Fibroblast of lung (primary cell): Measurements from ENCODE around the gene RFESD. TPM values are rescaled to one million over a fixed set of nuclear protein-coding genes. Genes with fewer than 3 reads are reported as not detected.

Experiments
- DNase-seq, 2 donors: peaks; one replicate each; pipeline versions ENCODE4 v3.0.0 to v3.0.0-alpha.2; 2010; ENCODE audit warnings: low read depth in 2 of 2
- H2AFZ ChIP-seq: 2 replicates; pipeline ENCODE4 v1.5.1; 2012; ENCODE audit warnings: low read length, control low read depth, inconsistent platforms
- H3K27ac ChIP-seq: 2 replicates; pipeline ENCODE4 v1.5.1; 2011; ENCODE audit warnings: low read length, control low read depth; ENCODE audit not compliant: insufficient read depth
- H3K27me3 ChIP-seq: 2 replicates; pipeline ENCODE4 v1.5.1; 2011; ENCODE audit warnings: mild to moderate bottlenecking, low read length; ENCODE audit not compliant: control insufficient read depth, insufficient read depth
- H3K36me3 ChIP-seq: 2 replicates; pipeline ENCODE4 v1.5.1; 2011; ENCODE audit warnings: low read length; ENCODE audit not compliant: control insufficient read depth, insufficient read depth
- H3K4me1 ChIP-seq: 2 replicates; pipeline ENCODE4 v1.5.1; 2011; ENCODE audit warnings: low read length; ENCODE audit not compliant: control insufficient read depth, insufficient read depth; ENCODE audit errors: extremely low read depth
- H3K4me2 ChIP-seq: 2 replicates; pipeline ENCODE4 v1.5.1; 2011; ENCODE audit warnings: low read length, control low read depth; ENCODE audit not compliant: insufficient read depth; ENCODE audit errors: extremely low read depth
- H3K4me3 ChIP-seq, 4 experiments: fragments of 200-600 bp in 1 of 4; sonication (generic) in 1 of 4; replicated peaks in 1 of 4; 2 replicates each; pipeline ENCODE4 v1.5.1; 2011 to 2016; ENCODE audit warnings: low read length in 4 of 4, low read depth in 3 of 4, mild to moderate bottlenecking in 3 of 4, control low read depth in 2 of 4, inconsistent platforms in 1 of 4, mixed read lengths in 1 of 4; ENCODE audit not compliant: insufficient read depth in 1 of 4; ENCODE audit errors: control extremely low read depth in 1 of 4
- H3K79me2 ChIP-seq: 2 replicates; pipeline ENCODE4 v1.5.1; 2012; ENCODE audit warnings: mild to moderate bottlenecking, low read length, inconsistent platforms; ENCODE audit not compliant: control insufficient read depth, insufficient read depth
- H3K9ac ChIP-seq: 2 replicates; pipeline ENCODE4 v1.5.1; 2011; ENCODE audit warnings: mild to moderate bottlenecking, low read length, control low read depth; ENCODE audit not compliant: insufficient read depth
- H3K9me3 ChIP-seq: 2 replicates; pipeline ENCODE4 v1.5.1; 2012; ENCODE audit warnings: low read depth, low read length; ENCODE audit not compliant: control insufficient read depth, insufficient read depth
- H4K20me1 ChIP-seq: 2 replicates; pipeline ENCODE4 v1.5.1; 2011; ENCODE audit warnings: low read length; ENCODE audit not compliant: control insufficient read depth, insufficient read depth; ENCODE audit errors: extremely low read depth
- CTCF ChIP-seq, 2 donors: IDR thresholded peaks in 1 of 2; conservative IDR thresholded peaks in 1 of 2; 1 replicate in 1 of 2; 2 replicates in 1 of 2; pipeline ENCODE4 v1.5.1; 2011 to 2012; ENCODE audit warnings: low read length in 2 of 2, control low read depth in 1 of 2, inconsistent platforms in 1 of 2, low read depth in 1 of 2, mild to moderate bottlenecking in 1 of 2
- EZH2 ChIP-seq: IDR thresholded peaks from 2 replicates; pipeline ENCODE4 v1.5.1; 2012; ENCODE audit warnings: low read length, control low read depth, mild to moderate bottlenecking; ENCODE audit errors: missing control alignments
- polyA plus RNA-seq, 2 donors: library from polyadenylated mRNA; depleted of rRNA in 1 of 2; stranded (reverse) in 1 of 2; unstranded in 1 of 2; fragments of >200 nt; gene quantifications; 2 replicates each; pipeline ENCODE4 v1.2.1, GENCODE V29; 2011 to 2012; ENCODE audit warnings: missing spikeins in 1 of 2
- total RNA-seq: library from RNA; depleted of rRNA; stranded (reverse); fragments of >200 nt; gene quantifications from 2 replicates; pipeline ENCODE4 v1.2.1, GENCODE V29; 2014

RFESD gene
- total and polyA plus RNA-seq, 2 donors (not counting 1 experiment from before 2014, with no cell fraction given): 2.7 to 4.8 TPM

DNA sequence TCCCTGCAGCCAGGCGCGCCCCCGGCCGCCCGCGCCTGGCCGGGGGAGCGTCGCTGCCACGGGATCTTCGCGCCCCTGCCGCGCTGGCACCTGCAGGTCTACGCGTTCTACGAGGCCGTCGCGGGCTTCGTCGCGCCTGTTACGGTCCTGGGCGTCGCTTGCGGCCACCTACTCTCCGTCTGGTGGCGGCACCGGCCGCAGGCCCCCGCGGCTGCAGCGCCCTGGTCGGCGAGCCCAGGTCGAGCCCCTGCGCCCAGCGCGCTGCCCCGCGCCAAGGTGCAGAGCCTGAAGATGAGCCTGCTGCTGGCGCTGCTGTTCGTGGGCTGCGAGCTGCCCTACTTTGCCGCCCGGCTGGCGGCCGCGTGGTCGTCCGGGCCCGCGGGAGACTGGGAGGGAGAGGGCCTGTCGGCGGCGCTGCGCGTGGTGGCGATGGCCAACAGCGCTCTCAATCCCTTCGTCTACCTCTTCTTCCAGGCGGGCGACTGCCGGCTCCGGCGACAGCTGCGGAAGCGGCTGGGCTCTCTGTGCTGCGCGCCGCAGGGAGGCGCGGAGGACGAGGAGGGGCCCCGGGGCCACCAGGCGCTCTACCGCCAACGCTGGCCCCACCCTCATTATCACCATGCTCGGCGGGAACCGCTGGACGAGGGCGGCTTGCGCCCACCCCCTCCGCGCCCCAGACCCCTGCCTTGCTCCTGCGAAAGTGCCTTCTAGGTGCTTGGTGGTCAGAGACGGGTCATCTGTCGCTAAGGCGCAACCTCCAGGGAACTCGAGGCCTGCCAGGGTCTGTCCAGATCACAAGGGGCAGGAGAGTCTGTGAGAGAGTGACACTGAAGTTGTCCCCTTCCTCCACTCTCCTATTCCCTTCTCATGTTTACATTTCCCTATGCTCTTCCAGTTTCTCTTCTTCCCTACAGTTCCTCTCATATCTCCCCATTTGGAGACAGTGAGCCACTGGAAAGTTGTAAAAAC is 25.4 kb upstream of the RFESD start:
- H3K9ac ChIP-seq: peak overlapping the region; percentile 42
- H3K9me3 ChIP-seq: no peaks in the 10 kb centered on the region
- H3K4me2 ChIP-seq: peak overlapping the region; percentile 85
- H3K27me3 ChIP-seq: no peaks in the 10 kb centered on the region
- no peaks in the 10 kb centered on the region for H3K36me3 ChIP-seq
- peak overlapping the region; percentile 85 for H2AFZ ChIP-seq
- peak overlapping the region; percentile 16 to 52 (median 40) for H3K4me3 ChIP-seq
- DNase-seq: peak in 1 of 2 donors; percentile 30
- no peaks in the 10 kb centered on the region for H3K79me2 ChIP-seq
- H3K4me1 ChIP-seq: peaks cover 2% of the 10 kb centered on the region
- H3K27ac ChIP-seq: no peak overlapping the region
- no peak for TF ChIP-seq EZH2
- TF ChIP-seq CTCF (conservative IDR thresholded peaks at IDR 0.05 in 1 of 2, IDR thresholded peaks at IDR 0.05 in 1 of 2; ENCODE audit: low read depth in 1 of 2, low read length in 2 of 2): no peak
- no peaks in the 10 kb centered on the region for H4K20me1 ChIP-seq

- Histone ChIP-seq H2AFZ (no peak overlapping the region), H3K4me3 (peak overlapping the region in 1 of 4 experiments; percentile 35), H3K79me2 (no peaks in the 10 kb centered on the region), H4K20me1 (no peaks in the 10 kb centered on the region), H3K9ac (no peak overlapping the region), H3K4me1 (peaks cover 2% of the 10 kb centered on the region), H3K27me3 (no peaks in the 10 kb centered on the region), H3K27ac (no peak overlapping the region), H3K4me2 (peak overlapping the region; percentile 85), H3K9me3 (no peaks in the 10 kb centered on the region), H3K36me3 (no peaks in the 10 kb centered on the region)
- no peak for TF ChIP-seq CTCF (conservative IDR thresholded peaks at IDR 0.05 in 1 of 2, IDR thresholded peaks at IDR 0.05 in 1 of 2; ENCODE audit: low read depth in 1 of 2, low read length in 2 of 2)
- no peak for TF ChIP-seq EZH2
- DNase-seq: no peak
These were observed 24.5 kb upstream of the RFESD start for GRCh38 chr5:95621839-95622629.

DNA sequence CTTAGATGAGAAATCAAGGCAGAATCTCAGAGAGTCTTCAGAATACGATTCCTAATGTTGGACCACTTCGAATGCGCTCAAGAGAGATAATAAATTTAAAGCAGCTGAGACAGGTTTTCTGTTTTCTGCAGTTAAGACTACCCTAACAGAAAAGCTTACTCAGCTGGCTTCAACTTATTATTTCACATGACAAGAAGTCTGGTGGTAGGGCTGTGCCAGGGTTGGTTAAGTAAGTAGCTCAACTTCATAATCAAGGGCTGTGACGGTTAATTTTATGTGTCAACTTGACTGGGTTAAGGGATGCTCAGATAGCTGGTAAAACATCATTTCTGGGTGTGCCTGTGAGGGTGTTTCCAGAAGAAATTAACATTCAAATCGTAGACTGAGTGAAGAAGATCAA is 22.9 kb upstream of the RFESD start:
- Histone ChIP-seq H3K27me3 (no peaks in the 10 kb centered on the region), H3K4me3 (no peak overlapping the region), H3K4me2 (no peak overlapping the region), H3K4me1 (peaks cover 2% of the 10 kb centered on the region), H3K27ac (no peak overlapping the region), H4K20me1 (no peaks in the 10 kb centered on the region), H3K9ac (no peak overlapping the region), H3K79me2 (no peaks in the 10 kb centered on the region), H3K36me3 (no peaks in the 10 kb centered on the region), H2AFZ (no peak overlapping the region), H3K9me3 (no peaks in the 10 kb centered on the region)
- DNase-seq: no peak
- no peak for TF ChIP-seq EZH2
- no peak for TF ChIP-seq CTCF (conservative IDR thresholded peaks at IDR 0.05 in 1 of 2, IDR thresholded peaks at IDR 0.05 in 1 of 2; ENCODE audit: low read depth in 1 of 2, low read length in 2 of 2)
